Hepatocyte (in vitro differentiated cells): ENCODE data around the gene EPS8L1. TPM values are rescaled to one million over a fixed set of nuclear protein-coding genes. Genes with fewer than 3 reads are reported as not detected.

ENCODE experiments used
- DNase-seq: peaks from one replicate; pipeline ENCODE4 v3.0.0-alpha.2; 2016; ENCODE audit warnings: low spot score
- H2AFZ ChIP-seq: fragments of 200-600 bp; sonication (generic); 2 replicates; pipeline ENCODE4 v1.6.0; 2016; ENCODE audit warnings: antibody characterized with exemption, mild to moderate bottlenecking
- H3K27ac ChIP-seq: fragments of 200-600 bp; sonication (generic); 2 replicates; pipeline ENCODE4 v1.5.1; 2016; ENCODE audit warnings: mild to moderate bottlenecking
- H3K27me3 ChIP-seq: fragments of 200-600 bp; sonication (generic); 2 replicates; pipeline ENCODE4 v1.6.1; 2016
- H3K36me3 ChIP-seq: fragments of 200-600 bp; sonication (generic); replicated peaks from 2 replicates; pipeline ENCODE4 v1.5.1; 2016; ENCODE audit warnings: low read depth; ENCODE audit not compliant: insufficient read depth
- H3K4me1 ChIP-seq: fragments of 200-600 bp; sonication (generic); 2 replicates; pipeline ENCODE4 v1.5.1; 2016; ENCODE audit warnings: mild to moderate bottlenecking, moderate library complexity; ENCODE audit not compliant: insufficient read depth
- H3K4me2 ChIP-seq: fragments of 200-600 bp; sonication (generic); 2 replicates; pipeline ENCODE4 v1.6.0; 2016
- H3K4me3 ChIP-seq: fragments of 200-600 bp; sonication (generic); 2 replicates; pipeline ENCODE4 v1.5.1; 2016; ENCODE audit warnings: mild to moderate bottlenecking
- H3K79me2 ChIP-seq: fragments of 200-600 bp; sonication (generic); 2 replicates; pipeline ENCODE4 v1.6.0; 2017; ENCODE audit warnings: mild to moderate bottlenecking
- H3K9me2 ChIP-seq: fragments of 200-600 bp; sonication (generic); replicated peaks from 2 replicates; pipeline ENCODE4 v1.6.0; 2017; ENCODE audit warnings: mild to moderate bottlenecking; ENCODE audit not compliant: insufficient read depth
- H3K9me3 ChIP-seq: fragments of 200-600 bp; sonication (generic); 2 replicates; pipeline ENCODE4 v1.5.1; 2016; ENCODE audit warnings: low read depth, mild to moderate bottlenecking
- H4K20me1 ChIP-seq: fragments of 200-600 bp; sonication (generic); 2 replicates; pipeline ENCODE4 v1.6.0; 2016; ENCODE audit warnings: mild to moderate bottlenecking; ENCODE audit not compliant: insufficient read depth, poor library complexity, severe bottlenecking
- CTCF ChIP-seq: fragments of 200-600 bp; sonication (generic); IDR thresholded peaks from 2 replicates; pipeline ENCODE4 v1.5.1; 2016; ENCODE audit warnings: antibody characterized with exemption, mild to moderate bottlenecking; ENCODE audit not compliant: poor library complexity
- EZH2 ChIP-seq: fragments of 200-600 bp; sonication (generic); IDR thresholded peaks from 2 replicates; pipeline ENCODE4 v1.6.1; 2016; ENCODE audit warnings: antibody characterized with exemption, mild to moderate bottlenecking, borderline replicate concordance
- EZH2phosphoT487 ChIP-seq: fragments of 200-600 bp; sonication (generic); IDR thresholded peaks from one replicate; pipeline ENCODE4 v1.6.1; 2018; ENCODE audit warnings: antibody characterized with exemption, mild to moderate bottlenecking, low read depth, moderate library complexity; ENCODE audit not compliant: unreplicated experiment, severe bottlenecking
- WGBS: methylation state at CpG from one replicate; pipeline ENCODE4 v1.1.6; 2016; ENCODE audit warnings: low lambda C conversion rate; ENCODE audit errors: missing lambda C conversion rate; 5-methylcytosine and 5-hydroxymethylcytosine counted together
- polyA plus RNA-seq: library from polyadenylated mRNA; unstranded; fragments of >200 nt; fragmentation: Nextera tagmentation; extraction: Ambion mirVana; gene quantifications from 2 replicates; pipeline ENCODE4 v1.2.1, GENCODE V29; 2016
- total RNA-seq: library from RNA; depleted of rRNA; stranded (reverse); fragments of >200 nt; gene quantifications from 2 replicates; pipeline ENCODE4 v1.2.3, GENCODE V29; 2014

EPS8L1 gene
- total and polyA plus RNA-seq, 2 experiments from 2014 or later = 20.5 to 33.8 TPM

- 77% methylated on average over 2 of the region's 2 CpGs for WGBS
- Histone ChIP-seq H3K4me1 (peaks cover 9% of the 10 kb centered on the region), H3K9me3 (no peaks in the 10 kb centered on the region), H3K4me3 (no peak overlapping the region), H3K36me3 (no peaks in the 10 kb centered on the region), H2AFZ (no peak overlapping the region), H3K79me2 (no peaks in the 10 kb centered on the region), H3K9me2 (no peaks in the 10 kb centered on the region), H3K27me3 (peaks cover 23% of the 10 kb centered on the region), H4K20me1 (no peaks in the 10 kb centered on the region), H3K4me2 (peak overlapping the region; percentile 69), H3K27ac (no peak overlapping the region)
- DNase-seq = no peak
- TF ChIP-seq CTCF (no peak), EZH2phosphoT487 (no peak), EZH2 (no peak)
Measured at GRCh38 chr19:55077106-55077505, 1.4 kb downstream of the EPS8L1 start.

- WGBS = 98% methylated on average over 5 of the region's 5 CpGs
- H3K27me3 ChIP-seq = peaks cover 32% of the 10 kb centered on the region
Measured at GRCh38 chr19:55078996-55079395, 3.3 kb downstream of the EPS8L1 start.

GRCh38 chr19:55079400-55080038 is 3.9 kb downstream of the EPS8L1 start:
- DNase-seq = peak; percentile 4
- Histone ChIP-seq H3K27me3 (peaks cover 32% of the 10 kb centered on the region), H3K4me2 (peak overlapping the region; percentile 98), H4K20me1 (no peaks in the 10 kb centered on the region), H2AFZ (no peak overlapping the region), H3K27ac (no peak overlapping the region), H3K4me3 (no peak overlapping the region), H3K79me2 (no peaks in the 10 kb centered on the region), H3K36me3 (no peaks in the 10 kb centered on the region), H3K9me2 (no peaks in the 10 kb centered on the region), H3K4me1 (peaks cover 9% of the 10 kb centered on the region), H3K9me3 (no peaks in the 10 kb centered on the region)
- WGBS = 90% methylated on average over 19 of the region's 19 CpGs
- TF ChIP-seq CTCF (no peak), EZH2phosphoT487 (no peak), EZH2 (no peak)

More at GRCh38 chr19:55078996-55079395, 3.3 kb downstream of the EPS8L1 start:
- H3K79me2 ChIP-seq = no peaks in the 10 kb centered on the region
- TF ChIP-seq EZH2phosphoT487 (no peak), CTCF (no peak), EZH2 (no peak)
- H2AFZ ChIP-seq = no peak overlapping the region
- H3K9me2 ChIP-seq = no peaks in the 10 kb centered on the region
- H3K9me3 ChIP-seq = no peaks in the 10 kb centered on the region
- no peaks in the 10 kb centered on the region for H4K20me1 ChIP-seq
- no peak overlapping the region for H3K4me2 ChIP-seq
- DNase-seq = peak; percentile 3
- no peak overlapping the region for H3K4me3 ChIP-seq
- no peaks in the 10 kb centered on the region for H3K36me3 ChIP-seq
- H3K27ac ChIP-seq = no peak overlapping the region
- peaks cover 9% of the 10 kb centered on the region for H3K4me1 ChIP-seq
